Measurements from ENCODE around the gene OR2T35.
"Not testable (repeated sequence)": the region's sequence is repeated elsewhere in the genome, so short reads cannot be mapped to it uniquely, and the experiment has no call there.

The OR2T35 gene

GRCh38 chr1:248641583-248641982, 3.5 kb downstream of the OR2T35 start:
- H3K4me3 ChIP-seq (ENCODE audit: low read depth, low read length) = not testable (repeated sequence)

- not testable (repeated sequence) for H3K4me3 ChIP-seq (ENCODE audit: low read depth, low read length)
Observed at GRCh38 chr1:248640906-248641305, 4.2 kb downstream of the OR2T35 start.

GRCh38 chr1:248639652-248640051, 5.4 kb downstream of the OR2T35 start:
- H3K4me3 ChIP-seq (ENCODE audit: low read depth, low read length) = not testable (repeated sequence)

GRCh38 chr1:248636612-248637011, 8.5 kb downstream of the OR2T35 start:
- H3K4me3 ChIP-seq (ENCODE audit: low read depth, low read length) = not testable (repeated sequence)

- not testable (repeated sequence) for H3K4me3 ChIP-seq (ENCODE audit: low read depth, low read length)
Observed at GRCh38 chr1:248634991-248635390, 10.1 kb downstream of the OR2T35 start, which contains the start of gene OR2T11. Gene OR2T11 (minus strand): TSS chr1:248635091. CDS start chr1:248627128, 7,963 bp downstream.

- H3K4me3 ChIP-seq (ENCODE audit: low read depth, low read length) = no peak overlapping the region
- no peak for TF ChIP-seq CTCF (IDR thresholded peaks at IDR 0.05; ENCODE audit: low read depth, low read length)
Observed at GRCh38 chr1:248631354-248632008, 13.6 kb downstream of the OR2T35 start.

- H3K4me3 ChIP-seq (ENCODE audit: low read depth, low read length) = no peak overlapping the region
- no peak for TF ChIP-seq CTCF (IDR thresholded peaks at IDR 0.05; ENCODE audit: low read depth, low read length)
Observed at GRCh38 chr1:248630551-248630950, 14.5 kb downstream of the OR2T35 start.

GRCh38 chr1:248627971-248628844, 16.9 kb downstream of the OR2T35 start:
- no peak for TF ChIP-seq CTCF (IDR thresholded peaks at IDR 0.05; ENCODE audit: low read depth, low read length)
- no peak overlapping the region for H3K4me3 ChIP-seq (ENCODE audit: low read depth, low read length)

- TF ChIP-seq CTCF (IDR thresholded peaks at IDR 0.05; ENCODE audit: low read depth, low read length) = no peak
Observed at GRCh38 chr1:248625971-248626370, 19.1 kb downstream of the OR2T35 start.

GRCh38 chr1:248625166-248625565, 19.9 kb downstream of the OR2T35 start:
- no peak for TF ChIP-seq CTCF (IDR thresholded peaks at IDR 0.05; ENCODE audit: low read depth, low read length)
- H3K4me3 ChIP-seq (ENCODE audit: low read depth, low read length) = no peak overlapping the region

More at GRCh38 chr1:248625971-248626370, 19.1 kb downstream of the OR2T35 start:
- no peak overlapping the region for H3K4me3 ChIP-seq (ENCODE audit: low read depth, low read length)

Data from WI38 (cell line).